SK-N-SH (cell line): ENCODE results near the gene CCDC57. TPM values are rescaled to one million over a fixed set of nuclear protein-coding genes. Genes with fewer than 3 reads are reported as not detected.

Source experiments
- CTCF ChIA-PET: fragments of 300-600, 350-600 bp; formaldehyde crosslinking; extraction: SDS; loops from one replicate; lab custom pipeline; 2021; lab: Yijun Ruan, JAX
- POLR2A ChIA-PET: fragments of 350-600 bp; sonication (Branson Sonifier 250); formaldehyde crosslinking; extraction: SDS; loops from one replicate; lab custom pipeline; 2020; ENCODE audit warnings: antibody characterized with exemption, inconsistent platforms; lab: Yijun Ruan, JAX
- DNase-seq: peaks from one replicate; pipeline ENCODE4 v3.0.0; 2012
- H2AFZ ChIP-seq: fragments of 200-600 bp; sonication (generic); 2 replicates; pipeline ENCODE4 v1.8.1; 2016; ENCODE audit warnings: antibody characterized with exemption, mild to moderate bottlenecking, low read depth
- H3F3A ChIP-seq: fragments of 200-600 bp; sonication (generic); replicated peaks from 2 replicates; pipeline ENCODE3; 2016; ENCODE audit warnings: antibody characterized with exemption, mild to moderate bottlenecking; ENCODE audit not compliant: insufficient read depth
- H3K27ac ChIP-seq, 2 experiments: fragments of 200-500 bp in 1 of 2; fragments of 200-600 bp in 1 of 2; sonication (Bioruptor generic) in 1 of 2; sonication (generic), shearing (Covaris generic) in 1 of 2; 2 replicates each; pipeline versions ENCODE4 v1.5.1 to v1.6.1; 2014 to 2016; ENCODE audit warnings: low read depth in 2 of 2, inconsistent platforms in 1 of 2, low read length in 1 of 2, mild to moderate bottlenecking in 1 of 2, mixed read lengths in 1 of 2
- H3K27me3 ChIP-seq: fragments of 200-600 bp; sonication (generic), shearing (Covaris generic); 2 replicates; pipeline ENCODE4 v1.6.1; 2016; ENCODE audit warnings: mixed run types; ENCODE audit not compliant: insufficient read depth
- H3K36me3 ChIP-seq, 2 experiments: fragments of 200-500 bp in 1 of 2; fragments of 200-600 bp in 1 of 2; sonication (Bioruptor generic) in 1 of 2; sonication (generic) in 1 of 2; replicated peaks in 1 of 2; 2 replicates each; pipeline versions ENCODE3 to v1.5.1; 2014 to 2016; ENCODE audit warnings: low read length in 1 of 2, mild to moderate bottlenecking in 1 of 2; ENCODE audit not compliant: insufficient read depth in 2 of 2, control insufficient read depth in 1 of 2
- H3K4me1 ChIP-seq, 2 experiments: fragments of 200-500 bp in 1 of 2; fragments of 200-600 bp in 1 of 2; sonication (Bioruptor generic) in 1 of 2; sonication (generic), shearing (Covaris generic) in 1 of 2; 2 replicates each; pipeline versions ENCODE4 v1.5.1 to v1.6.1; 2014 to 2016; ENCODE audit warnings: low read depth in 1 of 2, low read length in 1 of 2, mixed run types in 1 of 2; ENCODE audit not compliant: insufficient read depth in 2 of 2, control insufficient read depth in 1 of 2
- H3K4me2 ChIP-seq: fragments of 200-600 bp; sonication (generic), shearing (Covaris generic); 2 replicates; pipeline ENCODE4 v1.6.1; 2017; ENCODE audit warnings: mixed run types
- H3K4me3 ChIP-seq, 2 experiments: fragments of 200-500 bp in 1 of 2; fragments of 200-600 bp in 1 of 2; sonication (Bioruptor generic) in 1 of 2; sonication (generic), shearing (Covaris generic) in 1 of 2; 2 replicates each; pipeline versions ENCODE4 v1.5.1 to v1.8.1; 2014 to 2016; ENCODE audit warnings: low read depth in 2 of 2, inconsistent platforms in 1 of 2, low read length in 1 of 2, mild to moderate bottlenecking in 1 of 2, mixed read lengths in 1 of 2, moderate library complexity in 1 of 2
- H3K79me2 ChIP-seq: fragments of 200-600 bp; sonication (generic); 2 replicates; pipeline ENCODE4 v1.8.1; 2017; ENCODE audit warnings: mild to moderate bottlenecking; ENCODE audit not compliant: insufficient read depth
- H3K9ac ChIP-seq: fragments of 200-600 bp; sonication (generic); 2 replicates; pipeline ENCODE4 v1.6.1; 2017; ENCODE audit warnings: mixed run types
- H3K9me2 ChIP-seq: fragments of 200-600 bp; sonication (generic); 2 replicates; pipeline ENCODE4 v1.6.1; 2017; ENCODE audit warnings: mixed run types
- H3K9me3 ChIP-seq: fragments of 200-600 bp; sonication (generic); 2 replicates; pipeline ENCODE4 v1.6.1; 2017; ENCODE audit warnings: mixed run types, mild to moderate bottlenecking, moderate library complexity
- H4K20me1 ChIP-seq: fragments of 200-600 bp; sonication (generic); 2 replicates; pipeline ENCODE4 v1.6.1; 2017; ENCODE audit warnings: mild to moderate bottlenecking, mixed run types; ENCODE audit not compliant: insufficient read depth
- CHD2 ChIP-seq: fragments of 150-350 bp; IDR thresholded peaks from 2 replicates; pipeline ENCODE4 v1.6.1; 2018; ENCODE audit warnings: low read length; ENCODE audit not compliant: partially characterized antibody
- CTCF ChIP-seq: fragments of 200-600 bp; sonication (generic); IDR thresholded peaks from 2 replicates; pipeline ENCODE4 v1.6.1; 2017; ENCODE audit warnings: antibody characterized with exemption, mild to moderate bottlenecking, moderate library complexity
- EZH2phosphoT487 ChIP-seq: fragments of 200-600 bp; sonication (generic); IDR thresholded peaks from 2 replicates; pipeline ENCODE4 v1.6.1; 2017; ENCODE audit warnings: low read depth, mixed run types, mild to moderate bottlenecking, antibody characterized with exemption, moderate library complexity, borderline replicate concordance
- GATA2 ChIP-seq: sonication (generic); formaldehyde crosslinking; IDR thresholded peaks from 2 replicates; pipeline ENCODE4 v1.5.0; 2020; ENCODE audit warnings: mild to moderate bottlenecking, missing genetic modification reagents
- JUND ChIP-seq: IDR thresholded peaks from 2 replicates; pipeline ENCODE4 v1.4.0; 2012
- MAX ChIP-seq: IDR thresholded peaks from 2 replicates; pipeline ENCODE4 v1.4.0; 2012; ENCODE audit warnings: low read depth
- NRF1 ChIP-seq: IDR thresholded peaks from 2 replicates; pipeline ENCODE4 v1.6.1; 2012; ENCODE audit warnings: low read depth, mild to moderate bottlenecking, low read length
- PBX3 ChIP-seq: IDR thresholded peaks from 2 replicates; pipeline ENCODE4; 2012
- REST ChIP-seq: IDR thresholded peaks from 2 replicates; pipeline ENCODE4 v1.6.1; 2012; ENCODE audit warnings: mild to moderate bottlenecking, low read depth, low read length, moderate library complexity
- USF1 ChIP-seq: IDR thresholded peaks from 2 replicates; pipeline ENCODE4 v1.4.0; 2012; ENCODE audit warnings: low read depth, borderline replicate concordance
- USF2 ChIP-seq: fragments of 150-350 bp; IDR thresholded peaks from 2 replicates; pipeline ENCODE4 v1.6.1; 2017; ENCODE audit warnings: antibody characterized with exemption, low read length, low read depth, borderline replicate concordance
- ZBTB33 ChIP-seq: IDR thresholded peaks from 2 replicates; pipeline ENCODE4 v1.4.0; 2012; ENCODE audit warnings: low read depth, borderline replicate concordance
- WGBS: methylation state at CpG from one replicate; pipeline ENCODE4 v1.1.6; 2017; ENCODE audit warnings: low lambda C conversion rate; 5-methylcytosine and 5-hydroxymethylcytosine counted together
- polyA plus RNA-seq, 3 experiments: library from polyadenylated mRNA; depleted of rRNA; stranded (reverse); fragments of >200 nt; gene quantifications; 2 replicates each; pipeline ENCODE4 v1.2.3, GENCODE V29; 2012

Gene CCDC57
- polyA plus RNA-seq, 1 of the 3 experiments (the other 2 are of a cell fraction): 68.6 TPM

GRCh38 chr17:82105417-82105881 lies 107.2 kb downstream of the CCDC57 start:
- Histone ChIP-seq H4K20me1 (no peaks in the 10 kb centered on the region), H3K36me3 (peaks cover 2 to 7% of the 10 kb centered on the region in 2 experiments), H3K9me2 (no peaks in the 10 kb centered on the region), H3K4me2 (no peak overlapping the region), H3K27ac (peak overlapping the region in 1 of 2 experiments; percentile 93; a peak in 2 of 4 replicates), H3K4me1 (peaks cover 11 to 69% of the 10 kb centered on the region in 2 experiments; a peak in 3 of 4 replicates)
- POLR2A ChIA-PET: interaction anchor here (0.6 to 2.3 kb wide), 5 partner anchors 7 to 167 kb away, joined by 3 to 13 read pairs (median 3); partner anchors contain the start of gene FASN
- no peak for TF ChIP-seq GATA2 (CRISPR knock-in tag)
- TF ChIP-seq JUND: no peak
- TF ChIP-seq EZH2phosphoT487: no peak
- TF ChIP-seq MAX: no peak
- no peak for TF ChIP-seq ZBTB33
- no peak for TF ChIP-seq REST
- TF ChIP-seq, all 33 proteins: peak for 0
- H3K27me3 ChIP-seq: no peaks in the 10 kb centered on the region
- no peaks in the 10 kb centered on the region for H3K79me2 ChIP-seq
- H2AFZ ChIP-seq: no peak overlapping the region
- 91% methylated on average over 13 of the region's 13 CpGs for WGBS
- peaks cover 5% of the 10 kb centered on the region for H3F3A ChIP-seq
- no peak for DNase-seq
- peak overlapping the region in 1 of 2 experiments; percentile 9; a peak in 1 of 4 replicates for H3K4me3 ChIP-seq
- no peak overlapping the region for H3K9ac ChIP-seq
- CTCF ChIA-PET: interaction anchor here (0.6 to 5.2 kb wide), 16 partner anchors 11 to 568 kb away, joined by 3 to 45 read pairs (median 8); partner anchors contain the start of gene RAC3
- H3K9me3 ChIP-seq: no peaks in the 10 kb centered on the region

GRCh38 chr17:82104797-82105416 lies 107.7 kb downstream of the CCDC57 start:
- H3K4me2 ChIP-seq: no peak overlapping the region
- no peaks in the 10 kb centered on the region for H3K27me3 ChIP-seq
- H3K4me3 ChIP-seq: no peak overlapping the region
- H3K27ac ChIP-seq: peak overlapping the region in 1 of 2 experiments; percentile 93; a peak in 2 of 4 replicates
- 100% methylated on average over 7 of the region's 11 CpGs for WGBS
- DNase-seq: no peak
- no peak overlapping the region for H2AFZ ChIP-seq
- peaks cover 2 to 4% of the 10 kb centered on the region in 2 experiments for H3K36me3 ChIP-seq
- H4K20me1 ChIP-seq: no peaks in the 10 kb centered on the region
- TF ChIP-seq USF2: no peak
- no peak for TF ChIP-seq CTCF
- TF ChIP-seq CHD2: no peak
- no peak for TF ChIP-seq USF1
- TF ChIP-seq NRF1: no peak
- TF ChIP-seq PBX3: peak; percentile 12; the same call in 1 of the 2 replicates
- TF ChIP-seq JUND: no peak
- H3F3A ChIP-seq: peaks cover 7% of the 10 kb centered on the region
- no peaks in the 10 kb centered on the region for H3K9me3 ChIP-seq
- ChIA-PET POLR2A (no interaction called here), CTCF (interaction anchor here (0.6 to 5.2 kb wide), 9 partner anchors 31 to 568 kb away, joined by 3 to 45 read pairs (median 9); partner anchors contain the start of gene RAC3)
- H3K79me2 ChIP-seq: no peaks in the 10 kb centered on the region
- no peak overlapping the region for H3K9ac ChIP-seq
- no peaks in the 10 kb centered on the region for H3K9me2 ChIP-seq
- peaks cover 13 to 75% of the 10 kb centered on the region in 2 experiments for H3K4me1 ChIP-seq
